Heart left ventricle (tissue), 13 donors: Measurements from ENCODE around the gene MAGEA8.

Experiments used
- POLR2A ChIP-seq, 2 donors: fragments of 450-650 bp; IDR thresholded peaks; one replicate each; pipeline ENCODE4 v1.6.1; 2017; ENCODE audit warnings: antibody characterized with exemption in 2 of 2, mild to moderate bottlenecking in 2 of 2, moderate library complexity in 2 of 2
- TF ChIP-seq, protein P1 (sequence below), 12 donors: fragments of 200-600 bp; sonication (generic) in 4 of 12; IDR thresholded peaks; one replicate each; pipeline versions ENCODE4 v1.5.0 to v1.8.0; 2018 to 2022; ENCODE audit warnings: antibody characterized with exemption in 12 of 12, mild to moderate bottlenecking in 5 of 12
- donor health status: ischemic (EF 13 %, LVEDD 7.1; RV severe dilation, severe dysfunction).
- donor health status: DM: no; HTN: yes; CAD: no.
- donor health status: DM: no; HTN: no; CAD: no.
- donor health status: ischemic (EF 25% LVEDD 6.9; RV normal size, moderate dysfunction).
- donor health status: ischemic (EF 25% LVEDD 5.7; RV mildly dilated, moderate dysfunction).
- donor health status: ischemic (EF 35%, LVEDD 5.7; RV mildly dilated, moderate dysfunction).
- donor health status: nonischemic (EF 11% LVEDD 7.7; RV severe dilation, severe dysfunction).
- donor health status: DM: yes; HTN: yes; CAD: no.
- donor health status: PGD.
- donor health status: ischemic (EF 29% LVEDD 5.4; RV normal size, mild dysfunction).
- donor health status: nonischemic (EF 23%, LVEDD 6.1; RV moderate dilation, normal function).

- TF ChIP-seq, protein P1, sequence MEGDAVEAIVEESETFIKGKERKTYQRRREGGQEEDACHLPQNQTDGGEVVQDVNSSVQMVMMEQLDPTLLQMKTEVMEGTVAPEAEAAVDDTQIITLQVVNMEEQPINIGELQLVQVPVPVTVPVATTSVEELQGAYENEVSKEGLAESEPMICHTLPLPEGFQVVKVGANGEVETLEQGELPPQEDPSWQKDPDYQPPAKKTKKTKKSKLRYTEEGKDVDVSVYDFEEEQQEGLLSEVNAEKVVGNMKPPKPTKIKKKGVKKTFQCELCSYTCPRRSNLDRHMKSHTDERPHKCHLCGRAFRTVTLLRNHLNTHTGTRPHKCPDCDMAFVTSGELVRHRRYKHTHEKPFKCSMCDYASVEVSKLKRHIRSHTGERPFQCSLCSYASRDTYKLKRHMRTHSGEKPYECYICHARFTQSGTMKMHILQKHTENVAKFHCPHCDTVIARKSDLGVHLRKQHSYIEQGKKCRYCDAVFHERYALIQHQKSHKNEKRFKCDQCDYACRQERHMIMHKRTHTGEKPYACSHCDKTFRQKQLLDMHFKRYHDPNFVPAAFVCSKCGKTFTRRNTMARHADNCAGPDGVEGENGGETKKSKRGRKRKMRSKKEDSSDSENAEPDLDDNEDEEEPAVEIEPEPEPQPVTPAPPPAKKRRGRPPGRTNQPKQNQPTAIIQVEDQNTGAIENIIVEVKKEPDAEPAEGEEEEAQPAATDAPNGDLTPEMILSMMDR (IDR thresholded peaks at IDR 0.05) = no peak
- TF ChIP-seq POLR2A (IDR thresholded peaks at IDR 0.05) = no peak
Observed at GRCh38 chrX:149837167-149837566, 43.8 kb upstream of the MAGEA8 start.
